ENCODE measurements around the gene SLC16A7.

Gene SLC16A7

DNA sequence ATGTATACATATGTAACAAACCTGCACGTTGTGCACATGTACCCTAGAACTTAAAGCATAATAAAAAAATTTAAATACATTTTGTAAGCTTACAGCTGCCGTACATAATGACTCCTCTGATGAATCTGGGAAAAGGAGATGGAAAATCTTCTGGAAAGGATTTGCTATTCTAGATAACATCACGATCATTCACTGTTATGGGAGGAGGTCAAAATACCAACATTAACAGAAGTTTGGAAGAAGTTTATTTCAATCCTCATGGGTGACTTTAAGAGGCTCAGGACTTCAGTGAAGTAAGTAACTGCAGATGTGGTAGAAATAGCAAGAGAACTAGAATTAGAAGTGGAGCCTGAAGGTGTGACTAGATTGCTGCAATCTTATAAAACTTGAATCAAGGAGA lies 172.2 kb downstream of the SLC16A7 start:
- in situ Hi-C loops (cut with HindIII; ENCODE audit: low sequenced_read_pairs): no loop called here
- no peak overlapping the region for H3K4me3 ChIP-seq (ENCODE audit: low read depth, low read length)
- TF ChIP-seq CTCF (IDR thresholded peaks at IDR 0.05; ENCODE audit: low read depth, low read length, missing control alignments): no peak
- no peak for DNase-seq (ENCODE audit: low read depth)

DNA sequence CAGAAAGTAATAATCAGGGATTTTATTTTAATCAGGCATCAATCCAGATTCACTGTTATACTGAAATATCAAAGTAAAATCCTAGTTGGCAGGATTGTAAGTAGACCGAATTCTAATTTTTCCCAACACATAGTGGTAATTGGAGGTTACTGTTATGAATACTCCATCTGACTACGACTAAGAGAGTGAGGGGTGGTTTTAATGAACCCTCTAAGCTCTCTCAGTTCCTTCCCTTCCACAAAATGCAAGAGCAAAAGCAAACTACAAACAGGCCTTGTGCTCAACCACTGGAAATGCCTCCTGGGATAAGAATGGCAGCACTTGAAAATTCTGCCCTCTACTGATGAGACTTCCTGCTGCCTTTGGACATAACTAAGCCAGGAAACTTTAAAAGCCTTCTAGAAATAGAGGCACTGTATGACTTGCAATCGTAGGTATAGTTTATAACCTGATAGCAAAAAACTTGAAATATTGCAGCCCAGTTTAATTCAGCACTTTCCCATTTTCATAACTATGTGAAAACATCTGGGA lies 184.8 kb downstream of the SLC16A7 start:
- no peak overlapping the region for H3K4me3 ChIP-seq (ENCODE audit: low read depth, low read length)
- TF ChIP-seq CTCF (IDR thresholded peaks at IDR 0.05; ENCODE audit: low read depth, low read length, missing control alignments): peak; percentile 49
- in situ Hi-C loops (cut with HindIII; ENCODE audit: low sequenced_read_pairs): no loop called here
- DNase-seq (ENCODE audit: low read depth): peak; percentile 3

- DNase-seq (ENCODE audit: low read depth): no peak
- no peak overlapping the region for H3K4me3 ChIP-seq (ENCODE audit: low read depth, low read length)
- no peak for TF ChIP-seq CTCF (IDR thresholded peaks at IDR 0.05; ENCODE audit: low read depth, low read length, missing control alignments)
- in situ Hi-C loops (cut with HindIII; ENCODE audit: low sequenced_read_pairs): no loop called here
Observed at GRCh38 chr12:59787610-59788009, 191.8 kb downstream of the SLC16A7 start.

DNA sequence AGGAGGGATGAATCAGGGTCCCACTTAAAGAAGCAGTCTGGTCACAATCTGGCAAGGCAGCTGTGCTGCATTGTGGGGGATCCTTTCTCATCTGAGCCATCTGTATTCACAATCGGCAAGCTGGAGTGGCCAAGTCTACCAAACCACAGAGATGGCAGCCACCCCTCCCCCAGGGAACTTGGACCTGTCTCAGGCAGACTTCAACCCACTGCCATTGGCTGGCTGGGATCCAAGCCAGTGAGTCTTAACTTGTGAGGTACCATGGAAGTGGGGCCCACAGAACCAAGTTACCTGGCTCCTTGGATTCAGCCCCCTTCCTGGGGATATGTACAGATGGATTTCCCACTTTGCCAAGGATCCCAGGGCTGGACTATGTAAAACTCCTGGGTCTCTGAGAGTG lies 196.8 kb downstream of the SLC16A7 start:
- no peak for TF ChIP-seq CTCF (IDR thresholded peaks at IDR 0.05; ENCODE audit: low read depth, low read length, missing control alignments)
- in situ Hi-C loops (cut with HindIII; ENCODE audit: low sequenced_read_pairs): no loop called here
- no peak overlapping the region for H3K4me3 ChIP-seq (ENCODE audit: low read depth, low read length)
- no peak for DNase-seq (ENCODE audit: low read depth)

- H3K4me3 ChIP-seq (ENCODE audit: low read depth, low read length): no peak overlapping the region
- DNase-seq (ENCODE audit: low read depth): peak; percentile 1
- in situ Hi-C loops (cut with HindIII; ENCODE audit: low sequenced_read_pairs): no loop called here
- no peak for TF ChIP-seq CTCF (IDR thresholded peaks at IDR 0.05; ENCODE audit: low read depth, low read length, missing control alignments)
Observed at GRCh38 chr12:59803735-59804134, 207.9 kb downstream of the SLC16A7 start.

DNA sequence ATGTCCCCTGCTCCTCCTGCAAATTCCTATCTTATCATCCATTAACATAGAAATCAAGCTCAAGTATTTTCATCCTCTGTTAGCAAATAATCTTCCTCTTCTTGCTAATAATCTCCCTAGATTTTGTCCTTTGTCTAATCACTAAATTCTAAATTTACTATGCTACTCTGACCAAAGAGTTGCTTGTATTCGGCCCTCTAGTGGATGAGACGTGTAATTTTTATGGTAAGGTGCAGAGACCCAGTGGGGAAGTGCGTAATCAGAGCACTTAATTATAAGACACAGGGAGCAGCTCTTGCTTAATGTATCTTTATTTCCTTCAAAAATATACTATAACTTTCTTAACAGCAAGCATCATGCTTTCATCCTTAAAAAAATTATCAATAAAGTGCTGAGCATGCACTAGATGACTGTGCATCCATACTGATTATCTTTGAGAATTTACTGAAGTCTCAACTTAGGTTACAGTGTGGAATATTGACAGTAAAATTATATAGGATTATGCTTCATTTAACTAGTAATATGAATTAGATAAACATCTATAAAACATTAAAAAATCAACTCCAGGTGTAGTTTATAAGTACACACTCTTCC lies 212.6 kb downstream of the SLC16A7 start:
- in situ Hi-C loops (cut with HindIII; ENCODE audit: low sequenced_read_pairs): no loop called here
- peak; percentile 73 for TF ChIP-seq CTCF (IDR thresholded peaks at IDR 0.05; ENCODE audit: low read depth, low read length, missing control alignments)
- DNase-seq (ENCODE audit: low read depth): peak; percentile 5
- H3K4me3 ChIP-seq (ENCODE audit: low read depth, low read length): no peak overlapping the region
